GM23338 (cell line): Measurements from ENCODE around the gene SNRNP35. TPM values are rescaled to one million over a fixed set of nuclear protein-coding genes. Genes with fewer than 3 reads are reported as not detected.

ENCODE experiments used
- ATAC-seq: fragments of 200-7000 bp; cut with Tn5 transposase; 3 replicates; pipeline ENCODE4 v1.9.1; 2020
- DNase-seq: peaks from one replicate; pipeline ENCODE4 v3.0.0-alpha.2; 2015; ENCODE audit warnings: low spot score
- H2AFZ ChIP-seq: fragments of 200-600 bp; sonication (generic); 2 replicates; pipeline ENCODE4 v1.8.0; 2016; ENCODE audit warnings: antibody characterized with exemption, mild to moderate bottlenecking, moderate library complexity
- H3F3A ChIP-seq: fragments of 200-600 bp; sonication (generic); replicated peaks from 2 replicates; pipeline ENCODE4 v1.8.0; 2017; ENCODE audit warnings: antibody characterized with exemption, mixed run types, low read depth
- H3K27ac ChIP-seq: fragments of 200-600 bp; sonication (generic); 2 replicates; pipeline ENCODE4 v1.6.1; 2016; ENCODE audit warnings: low read depth
- H3K27me3 ChIP-seq: fragments of 200-600 bp; sonication (generic); 2 replicates; pipeline ENCODE4 v1.8.0; 2016; ENCODE audit warnings: mild to moderate bottlenecking, mixed run types, moderate library complexity; ENCODE audit not compliant: insufficient read depth
- H3K36me3 ChIP-seq: fragments of 200-600 bp; sonication (generic); 2 replicates; pipeline ENCODE4 v1.8.0; 2016; ENCODE audit warnings: mild to moderate bottlenecking; ENCODE audit not compliant: insufficient read depth
- H3K4me1 ChIP-seq: fragments of 200-600 bp; sonication (generic); 2 replicates; pipeline ENCODE4 v1.8.0; 2016; ENCODE audit warnings: mild to moderate bottlenecking, moderate library complexity; ENCODE audit not compliant: insufficient read depth
- H3K4me2 ChIP-seq: fragments of 200-600 bp; sonication (generic); 2 replicates; pipeline ENCODE4 v1.7.1; 2017; ENCODE audit warnings: mixed run types
- H3K4me3 ChIP-seq: fragments of 200-600 bp; sonication (generic); 2 replicates; pipeline ENCODE4 v1.6.1; 2016; ENCODE audit warnings: mixed run types
- H3K79me2 ChIP-seq: fragments of 200-600 bp; sonication (generic); replicated peaks from 2 replicates; pipeline ENCODE4 v1.8.0; 2017; ENCODE audit warnings: mild to moderate bottlenecking; ENCODE audit not compliant: insufficient read depth
- H3K9me2 ChIP-seq: fragments of 200-600 bp; sonication (generic); 2 replicates; pipeline ENCODE4 v1.8.0; 2017; ENCODE audit not compliant: insufficient read depth
- H4K20me1 ChIP-seq: fragments of 200-600 bp; sonication (generic); replicated peaks from 2 replicates; pipeline ENCODE4 v1.8.0; 2017; ENCODE audit warnings: mild to moderate bottlenecking; ENCODE audit not compliant: insufficient read depth
- H3K27ac Mint-ChIP-seq: 2 replicates; pipeline ENCODE4 v1.8.0; 2020; ENCODE audit warnings: inconsistent platforms, mild to moderate bottlenecking, moderate library complexity, mixed read lengths
- H3K27me3 Mint-ChIP-seq: 3 replicates; pipeline ENCODE4 v1.8.0; 2022; ENCODE audit warnings: low read depth, mild to moderate bottlenecking, moderate library complexity, mixed read lengths, inconsistent platforms; ENCODE audit not compliant: insufficient read depth, poor library complexity
- H3K36me3 Mint-ChIP-seq: 3 replicates; pipeline ENCODE4 v1.8.0; 2021; ENCODE audit warnings: low read depth, mild to moderate bottlenecking, inconsistent platforms, moderate library complexity, mixed read lengths
- H3K4me1 Mint-ChIP-seq: 3 replicates; pipeline ENCODE4 v1.8.0; 2020; ENCODE audit warnings: mild to moderate bottlenecking, inconsistent platforms, mixed read lengths
- H3K4me3 Mint-ChIP-seq: 3 replicates; pipeline ENCODE4 v1.8.0; 2021; ENCODE audit warnings: moderate library complexity, mild to moderate bottlenecking, inconsistent platforms, mixed read lengths
- H3K9me3 Mint-ChIP-seq: 3 replicates; pipeline ENCODE4 v1.8.0; 2020; ENCODE audit warnings: moderate library complexity, mild to moderate bottlenecking, inconsistent platforms, mixed read lengths
- CREB1 ChIP-seq: fragments of 250-450 bp; sonication (Bioruptor Pico); IDR thresholded peaks from 2 replicates; pipeline ENCODE4 v1.5.0; 2020; ENCODE audit warnings: low read depth, mild to moderate bottlenecking, moderate library complexity
- CTCF ChIP-seq, 2 experiments: fragments of 200-600 bp in 1 of 2; sonication (generic) in 1 of 2; conservative IDR thresholded peaks; 2 replicates each; pipeline versions ENCODE4 v1.5.1 to v1.6.1; 2016 to 2017; ENCODE audit warnings: antibody characterized with exemption in 2 of 2, low read depth in 2 of 2, mild to moderate bottlenecking in 2 of 2, moderate library complexity in 1 of 2
- ETS1 ChIP-seq: IDR thresholded peaks from 2 replicates; pipeline ENCODE4 v1.6.1; 2016; ENCODE audit warnings: antibody characterized with exemption
- EZH2 ChIP-seq: fragments of 200-600 bp; sonication (generic); IDR thresholded peaks from one replicate; pipeline ENCODE4 v1.8.0; 2017; ENCODE audit warnings: antibody characterized with exemption, mild to moderate bottlenecking, low read depth; ENCODE audit not compliant: unreplicated experiment
- EZH2phosphoT487 ChIP-seq: fragments of 200-600 bp; sonication (generic); IDR thresholded peaks from one replicate; pipeline ENCODE4 v1.8.1; 2018; ENCODE audit warnings: antibody characterized with exemption; ENCODE audit not compliant: unreplicated experiment
- JUNB ChIP-seq: IDR thresholded peaks from one replicate; pipeline ENCODE4 v1.6.1; 2016; ENCODE audit warnings: antibody characterized with exemption; ENCODE audit not compliant: unreplicated experiment
- NANOG ChIP-seq: IDR thresholded peaks from 2 replicates; pipeline ENCODE4 v1.6.1; 2016; ENCODE audit warnings: antibody characterized with exemption, borderline replicate concordance
- POLR2AphosphoS5 ChIP-seq: IDR thresholded peaks from 2 replicates; pipeline ENCODE4 v1.6.1; 2016; ENCODE audit warnings: antibody characterized with exemption, low read depth
- REST ChIP-seq: IDR thresholded peaks from one replicate; pipeline ENCODE4 v1.6.1; 2018; ENCODE audit warnings: antibody characterized with exemption; ENCODE audit not compliant: unreplicated experiment
- STAT1 ChIP-seq: IDR thresholded peaks from one replicate; pipeline ENCODE4 v1.6.1; 2016; ENCODE audit warnings: antibody characterized with exemption; ENCODE audit not compliant: unreplicated experiment
- ZNF114 ChIP-seq: fragments of 250-450 bp; sonication (Bioruptor Pico); IDR thresholded peaks from 2 replicates; pipeline ENCODE4 v1.5.0; 2020; ENCODE audit warnings: mild to moderate bottlenecking, moderate library complexity
- ZNF331 ChIP-seq: fragments of 250-450 bp; sonication (Bioruptor Pico); IDR thresholded peaks from 2 replicates; pipeline ENCODE4 v1.5.0; 2020; ENCODE audit warnings: low read depth, mild to moderate bottlenecking, moderate library complexity
- ZNF462 ChIP-seq: fragments of 250-450 bp; sonication (Bioruptor Pico); IDR thresholded peaks from 2 replicates; pipeline ENCODE4 v1.5.0; 2020; ENCODE audit warnings: mild to moderate bottlenecking, moderate library complexity
- polyA plus RNA-seq: library from polyadenylated mRNA; unstranded; fragments of >200 nt; fragmentation: Nextera tagmentation; extraction: Ambion mirVana; gene quantifications from 2 replicates; pipeline ENCODE4 v1.2.1, GENCODE V29; 2016
- total RNA-seq: library from RNA; depleted of rRNA; stranded (reverse); fragments of >200 nt; shearing (Covaris generic); gene quantifications from 2 replicates; pipeline ENCODE4 v1.2.3, GENCODE V29; 2014

SNRNP35 gene
- total and polyA plus RNA-seq, 2 experiments from 2014 or later: 8.4 to 38.4 TPM

- H3K4me1 Mint-ChIP-seq: no peaks in the 10 kb centered on the region
- H3K9me3 Mint-ChIP-seq: peaks cover 10% of the 10 kb centered on the region
- peaks cover 3% of the 10 kb centered on the region for H3K27me3 Mint-ChIP-seq
Measured at GRCh38 chr12:123427036-123427769, 30.7 kb upstream of the SNRNP35 start.

More at GRCh38 chr12:123427036-123427769, 30.7 kb upstream of the SNRNP35 start:
- H3K36me3 Mint-ChIP-seq: no peaks in the 10 kb centered on the region
- DNase-seq: no peak
- H3K27me3 ChIP-seq: no peaks in the 10 kb centered on the region
- ATAC-seq: no peak
- H3K4me3 Mint-ChIP-seq: no peak overlapping the region
- H2AFZ ChIP-seq: no peak overlapping the region
- no peak overlapping the region for H3K27ac Mint-ChIP-seq
- no peaks in the 10 kb centered on the region for H3K79me2 ChIP-seq
- no peaks in the 10 kb centered on the region for H3K36me3 ChIP-seq
- H3K9me2 ChIP-seq: no peaks in the 10 kb centered on the region
- H3K4me2 ChIP-seq: no peak overlapping the region
- H3K27ac ChIP-seq: no peak overlapping the region
- no peaks in the 10 kb centered on the region for H4K20me1 ChIP-seq
- H3F3A ChIP-seq: no peaks in the 10 kb centered on the region
- no peaks in the 10 kb centered on the region for H3K4me1 ChIP-seq
- no peak overlapping the region for H3K4me3 ChIP-seq
- TF ChIP-seq JUNB (no peak), POLR2AphosphoS5 (no peak), REST (no peak), EZH2 (no peak), CREB1 (CRISPR knock-in tag) (no peak), STAT1 (no peak), EZH2phosphoT487 (no peak), NANOG (no peak), ZNF114 (CRISPR knock-in tag) (no peak), CTCF (conservative IDR thresholded peaks at IDR 0.05; ENCODE audit: low read depth in 2 of 2) (no peak), ETS1 (no peak), ZNF462 (CRISPR knock-in tag) (no peak), ZNF331 (no peak)
